Activated effector memory CD4-positive, alpha-beta T cell treated with anti-CD3 and anti-CD28 coated beads, Interleukin-2, amount 50 U/mL, for 16 hours (primary cell): ENCODE results near the gene MYBPHL.
"Not testable (repeated sequence)": the region's sequence is repeated elsewhere in the genome, so short reads cannot be mapped to it uniquely, and the experiment has no call there.

Experiments used
- DNase-seq: peaks from one replicate; pipeline ENCODE4 v3.0.0-alpha.2; 2020

Gene MYBPHL

DNA sequence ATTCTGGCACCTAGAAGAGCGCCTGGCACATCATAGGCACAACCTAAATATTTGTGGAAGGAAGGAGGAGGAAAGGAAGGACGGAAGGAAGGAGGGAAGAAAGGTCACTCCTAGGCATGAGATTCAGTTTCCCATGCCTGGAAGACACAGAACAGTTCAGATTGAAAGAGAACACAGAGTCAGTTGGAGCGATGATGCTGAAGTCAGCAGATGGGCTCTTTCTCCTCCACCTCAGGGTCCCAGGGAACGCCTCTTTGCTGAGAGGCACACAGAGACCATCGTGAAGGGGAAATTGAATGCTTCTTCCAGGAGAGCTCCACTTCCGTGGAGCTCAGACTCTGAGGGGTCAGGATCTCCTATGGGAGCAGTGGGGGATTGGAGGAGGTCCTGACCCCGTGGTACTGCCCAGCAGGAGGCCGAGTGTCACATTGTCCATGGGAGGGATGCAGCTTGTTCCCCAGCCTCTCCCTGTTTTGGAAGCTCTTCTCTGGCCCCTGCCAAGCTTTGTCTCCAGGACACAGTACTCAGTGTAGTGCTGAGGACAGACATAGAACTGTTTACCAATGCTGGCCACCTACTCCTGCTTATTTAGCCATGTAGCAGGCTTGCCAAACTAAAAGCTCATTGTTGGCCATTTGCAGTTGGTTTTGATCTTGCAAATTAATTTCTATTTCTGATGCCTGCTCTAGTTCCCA lies 2.4 kb downstream of the MYBPHL start:
- DNase-seq, result no peak

DNA sequence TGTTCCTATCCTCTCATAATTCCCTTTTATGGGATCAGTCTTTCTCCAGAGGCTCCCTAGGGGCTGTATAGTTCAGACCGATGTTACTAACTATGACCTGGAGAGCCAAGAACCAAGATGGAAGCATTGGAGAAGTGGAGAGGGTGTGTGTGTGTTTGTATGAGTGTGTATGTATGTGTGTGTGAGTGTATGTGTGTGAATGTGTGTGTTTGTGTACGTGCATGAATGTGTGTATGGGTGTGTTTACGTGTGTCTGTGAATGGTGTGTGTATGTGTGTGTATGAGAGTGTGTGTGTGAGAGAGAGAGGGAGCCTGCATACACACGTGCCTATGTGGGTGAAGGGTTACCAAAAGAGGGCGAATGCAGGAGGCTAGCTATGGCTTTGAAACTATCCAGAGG lies 4.9 kb downstream of the MYBPHL start:
- no peak for DNase-seq

DNA sequence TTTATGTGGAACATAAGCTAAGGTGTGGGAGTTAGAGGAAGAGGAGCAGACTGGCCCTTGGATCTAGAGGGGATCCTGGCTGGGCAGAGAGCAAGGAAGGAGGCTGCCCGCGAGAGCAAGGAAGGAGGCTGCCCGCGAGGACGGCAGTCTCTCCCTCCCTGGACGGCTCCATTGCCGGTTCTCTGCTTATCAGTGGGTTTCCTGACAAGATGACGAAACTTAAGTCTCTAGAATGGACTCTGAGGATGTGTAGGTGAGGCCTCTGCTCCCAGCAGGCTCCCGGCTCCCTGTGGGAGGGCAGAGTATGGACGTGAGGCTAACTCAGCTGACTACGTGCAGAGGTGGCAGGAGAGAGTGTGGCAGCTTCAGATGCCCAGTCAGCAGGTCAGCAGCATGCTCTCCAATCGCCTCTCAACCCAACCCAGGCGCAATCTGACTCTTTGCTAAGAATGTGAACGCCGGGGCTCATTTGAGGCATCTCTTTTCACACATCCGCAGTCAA lies 6.1 kb downstream of the MYBPHL start:
- no peak for DNase-seq

DNA sequence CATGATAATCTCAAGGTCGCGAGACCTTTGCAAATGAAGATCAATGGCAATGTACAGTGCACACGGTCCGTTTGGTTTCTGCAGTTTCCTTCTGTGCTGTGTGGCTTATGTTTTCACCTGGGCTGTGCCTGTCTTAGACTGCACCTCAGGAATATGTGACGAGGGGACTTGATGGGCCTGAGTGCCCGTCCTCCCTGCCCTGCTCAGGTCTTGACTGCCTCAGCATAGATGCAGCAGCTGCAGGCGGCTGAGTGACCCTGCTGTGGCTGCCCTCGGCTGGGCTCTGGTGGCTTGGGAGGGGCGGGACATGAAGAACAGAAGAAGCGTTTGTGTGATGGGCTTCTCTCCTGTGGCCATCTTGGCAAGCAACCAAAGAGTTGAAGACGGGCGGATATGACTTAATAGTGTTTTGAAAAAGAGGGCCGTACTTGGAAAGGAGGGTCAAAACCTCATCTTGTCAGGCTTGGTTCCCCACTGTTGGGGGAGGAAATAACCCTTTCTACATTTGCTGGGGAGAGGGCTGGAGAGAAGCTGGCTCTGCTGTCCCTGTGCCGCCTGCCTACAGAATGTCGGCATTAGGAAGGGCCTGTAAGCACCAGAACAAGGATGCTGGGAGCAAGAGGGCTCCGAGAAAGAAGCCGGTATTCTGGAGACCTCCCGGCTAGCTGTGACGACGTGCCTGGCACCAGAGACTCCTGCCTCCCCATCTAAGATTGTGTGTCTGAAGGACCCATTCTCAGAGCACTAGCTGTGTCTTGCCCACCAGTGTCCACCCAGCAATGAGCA lies 7.1 kb downstream of the MYBPHL start:
- DNase-seq, result no peak

DNA sequence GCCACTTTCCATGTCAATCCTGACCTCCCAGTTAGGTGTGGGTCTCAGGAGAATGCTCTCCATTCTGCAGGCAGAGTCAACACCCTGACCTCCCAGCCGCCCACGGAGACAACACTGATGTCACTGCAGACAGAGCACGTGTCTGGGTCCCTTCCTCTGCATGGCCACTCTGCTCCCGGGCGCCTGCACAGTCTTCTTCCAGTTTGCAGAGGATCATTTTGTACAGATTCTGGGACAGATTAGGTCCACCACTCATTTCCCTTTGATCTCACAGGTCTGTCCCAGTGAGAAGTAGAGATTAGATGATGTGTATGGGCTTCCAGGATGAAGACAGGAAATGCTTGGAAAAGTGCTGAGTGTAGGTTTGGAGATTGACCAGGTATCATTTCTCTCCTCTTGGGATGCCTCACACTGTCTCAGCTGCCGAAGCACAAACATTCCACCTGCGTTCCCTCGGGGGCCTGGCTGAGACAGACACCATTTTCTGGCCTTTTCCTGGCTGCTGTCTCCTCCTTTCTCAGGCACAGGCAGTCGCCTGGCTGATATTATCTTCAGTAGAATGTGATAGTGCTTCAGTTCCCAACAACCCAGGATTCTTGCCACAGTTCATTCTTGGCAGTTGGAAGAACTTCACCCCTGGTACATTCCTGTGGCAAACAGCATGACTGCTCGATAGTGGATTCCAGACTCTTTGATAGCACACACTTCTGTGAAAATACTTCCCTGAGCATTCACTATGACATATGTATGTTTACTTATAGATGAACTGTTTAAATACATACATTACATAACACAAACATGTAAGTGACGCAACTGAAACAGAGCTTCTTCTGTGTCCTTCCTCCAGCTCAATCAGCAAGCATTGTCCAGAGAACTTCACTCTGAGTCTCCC lies 7.9 kb downstream of the MYBPHL start:
- DNase-seq, result no peak

DNA sequence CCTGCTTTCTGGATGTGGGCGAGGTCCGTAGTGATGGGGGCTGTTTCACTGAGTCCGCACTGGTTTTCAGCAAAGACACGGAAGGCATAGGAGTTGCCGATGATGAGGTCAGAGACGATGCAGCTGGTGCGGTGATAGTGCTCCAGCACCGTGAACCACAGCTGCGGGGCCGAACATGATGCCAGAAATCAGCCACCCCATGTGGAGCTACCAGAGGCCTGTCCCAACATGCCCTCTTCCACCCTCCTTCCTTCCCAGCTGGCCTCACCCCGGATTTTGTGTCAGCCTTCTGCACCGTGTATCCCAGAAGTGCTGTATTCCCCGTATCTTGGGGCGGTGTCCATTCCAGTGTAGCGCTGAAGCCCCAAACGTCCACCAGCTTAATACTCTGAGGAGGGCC lies 10.0 kb downstream of the MYBPHL start:
- DNase-seq, result no peak

DNA sequence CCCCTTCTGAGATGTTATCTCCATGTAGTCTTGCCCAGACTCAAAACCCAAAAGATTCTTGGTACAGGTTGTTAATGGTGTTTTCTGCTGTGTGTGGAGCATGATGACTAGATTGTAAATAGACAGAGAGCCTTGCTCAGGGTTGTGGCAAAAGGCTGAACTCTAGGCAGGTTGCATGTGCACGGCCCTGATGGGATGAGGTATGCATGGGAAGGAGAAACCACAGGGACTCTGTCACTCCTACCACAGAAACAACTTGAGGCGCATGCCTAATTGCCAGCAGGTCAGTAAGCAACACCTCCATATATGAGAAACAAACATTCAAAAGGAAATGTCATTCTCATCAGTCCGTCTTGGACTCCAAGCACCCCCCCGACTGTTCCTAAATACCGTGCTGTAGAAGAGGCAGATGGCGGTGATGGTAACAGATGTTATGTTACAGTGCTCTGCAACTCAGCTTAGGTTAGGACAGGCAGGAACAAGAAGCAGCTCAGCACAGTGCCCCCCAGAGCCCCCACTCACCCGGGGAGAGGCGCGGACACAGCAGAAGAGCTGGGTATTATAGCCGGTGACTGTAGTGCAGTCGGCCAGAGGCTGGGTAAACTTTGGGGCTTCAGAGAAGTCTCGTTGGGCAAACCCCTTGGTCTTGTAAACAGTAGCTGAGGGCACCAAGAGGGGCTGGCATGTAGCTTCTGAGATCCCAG lies 10.9 kb downstream of the MYBPHL start:
- DNase-seq, result no peak

DNA sequence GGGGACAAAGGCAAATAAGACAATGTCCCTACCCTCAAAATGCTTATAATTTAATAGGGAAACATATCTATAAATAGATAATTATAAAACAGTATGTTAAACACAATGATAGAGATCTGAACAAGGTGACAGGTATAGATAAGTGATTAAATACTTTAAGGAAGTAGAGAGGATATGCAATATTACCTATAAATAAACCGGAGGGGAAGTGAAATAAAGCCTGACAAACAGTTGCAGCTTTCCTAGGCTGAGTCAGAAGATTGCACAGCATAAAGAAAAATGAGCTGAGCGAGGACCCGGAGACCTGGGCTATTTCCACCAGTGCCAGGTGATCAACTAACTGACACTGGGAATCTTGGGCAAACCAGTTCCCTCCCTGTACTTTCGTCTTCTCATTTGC lies 12.3 kb downstream of the MYBPHL start:
- no peak for DNase-seq

DNA sequence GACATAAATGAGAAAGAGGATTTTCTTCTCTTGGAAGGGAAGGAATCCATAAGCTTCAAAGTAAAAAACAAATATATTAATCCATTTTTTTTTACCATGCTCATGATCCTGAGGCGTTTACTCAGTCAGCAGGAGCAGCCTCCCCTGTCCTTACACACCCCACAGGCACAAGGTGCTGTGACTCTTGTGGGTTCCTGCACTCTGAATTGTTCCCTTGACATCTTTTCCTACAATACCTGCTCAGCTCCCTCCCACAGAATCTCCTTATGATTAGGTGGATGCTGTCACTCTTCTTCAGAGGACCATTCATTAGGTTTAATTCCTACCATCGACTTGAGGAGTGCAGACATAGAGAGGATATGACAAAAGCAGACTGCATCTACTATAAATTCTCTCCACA lies 13.8 kb downstream of the MYBPHL start:
- no peak for DNase-seq

DNA sequence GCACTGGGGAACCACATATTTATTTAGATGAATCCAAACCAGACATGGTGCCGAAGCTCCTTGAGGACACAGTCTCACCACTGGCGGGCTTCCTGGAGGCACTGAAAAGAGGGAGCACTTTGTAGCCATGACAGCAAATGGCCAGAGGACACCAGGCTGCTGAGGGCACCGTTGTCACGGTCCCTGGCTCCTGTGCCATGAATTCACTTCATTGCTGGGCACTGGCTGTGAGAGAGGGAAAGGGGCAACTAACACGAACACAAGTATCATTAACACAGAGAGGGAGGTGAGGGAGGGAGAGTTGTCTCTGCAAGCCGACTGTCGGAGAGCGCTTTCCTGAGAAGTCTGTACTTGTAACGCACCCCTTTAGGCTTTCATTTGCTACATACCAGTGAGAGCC lies 14.4 kb downstream of the MYBPHL start:
- DNase-seq, result no peak

DNA sequence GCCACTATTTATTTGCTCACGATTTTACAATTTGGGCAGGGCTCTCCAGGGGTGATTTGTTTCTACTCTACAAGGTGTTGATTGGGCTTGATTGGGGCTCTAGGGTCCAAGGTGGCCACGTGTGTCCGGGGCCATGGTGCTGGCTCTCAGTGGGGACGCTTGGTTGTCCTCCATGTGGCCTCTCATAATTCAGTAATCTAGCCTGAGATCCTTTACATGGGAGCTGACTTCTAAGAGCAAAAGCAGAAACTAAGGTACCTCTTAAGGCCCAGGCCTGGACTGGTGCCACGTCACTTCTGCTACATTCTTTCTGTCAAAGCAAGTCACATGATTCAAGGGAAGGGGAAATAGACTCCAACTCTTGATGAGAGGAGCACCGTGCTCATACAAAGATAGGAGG lies 15.8 kb downstream of the MYBPHL start:
- no peak for DNase-seq

DNA sequence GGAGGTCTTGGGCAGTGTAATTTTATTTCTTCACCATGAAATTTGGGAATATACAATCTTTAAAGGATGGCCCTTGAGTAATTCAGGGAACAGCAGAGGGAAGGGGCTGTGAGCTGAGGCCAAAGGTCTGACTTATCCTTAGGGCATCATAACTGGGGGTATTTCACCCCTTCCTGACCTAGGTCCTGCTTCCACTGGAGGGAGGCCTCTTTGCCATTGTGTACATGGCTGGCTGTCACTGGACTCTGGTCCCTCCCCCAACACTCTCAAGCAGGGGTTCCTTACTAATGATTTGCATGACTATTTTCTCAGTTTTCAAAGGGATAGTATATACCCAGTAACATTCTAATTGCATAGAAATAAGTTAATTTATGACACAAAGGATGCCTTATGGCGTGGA lies 16.7 kb downstream of the MYBPHL start:
- no peak for DNase-seq

DNA sequence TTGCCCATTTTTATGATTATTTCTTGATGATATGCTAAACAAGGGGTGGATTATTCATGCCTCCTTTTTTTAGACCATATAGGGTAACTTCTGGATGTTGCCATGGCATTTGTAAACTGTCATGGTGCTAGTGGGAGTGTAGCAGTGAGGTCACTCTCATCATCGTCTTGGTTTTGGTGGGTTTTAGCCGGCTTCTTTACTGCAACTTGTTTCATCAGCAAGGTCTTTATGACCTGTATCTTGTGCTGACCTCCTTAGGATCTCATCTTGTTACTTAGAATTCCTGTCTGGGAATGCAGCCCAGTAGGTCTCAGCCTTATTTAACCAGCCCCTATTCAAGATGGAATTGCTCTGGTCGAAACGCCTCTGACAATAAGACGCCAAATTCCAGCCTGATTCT lies 20.0 kb downstream of the MYBPHL start:
- DNase-seq, result not testable (repeated sequence)

DNA sequence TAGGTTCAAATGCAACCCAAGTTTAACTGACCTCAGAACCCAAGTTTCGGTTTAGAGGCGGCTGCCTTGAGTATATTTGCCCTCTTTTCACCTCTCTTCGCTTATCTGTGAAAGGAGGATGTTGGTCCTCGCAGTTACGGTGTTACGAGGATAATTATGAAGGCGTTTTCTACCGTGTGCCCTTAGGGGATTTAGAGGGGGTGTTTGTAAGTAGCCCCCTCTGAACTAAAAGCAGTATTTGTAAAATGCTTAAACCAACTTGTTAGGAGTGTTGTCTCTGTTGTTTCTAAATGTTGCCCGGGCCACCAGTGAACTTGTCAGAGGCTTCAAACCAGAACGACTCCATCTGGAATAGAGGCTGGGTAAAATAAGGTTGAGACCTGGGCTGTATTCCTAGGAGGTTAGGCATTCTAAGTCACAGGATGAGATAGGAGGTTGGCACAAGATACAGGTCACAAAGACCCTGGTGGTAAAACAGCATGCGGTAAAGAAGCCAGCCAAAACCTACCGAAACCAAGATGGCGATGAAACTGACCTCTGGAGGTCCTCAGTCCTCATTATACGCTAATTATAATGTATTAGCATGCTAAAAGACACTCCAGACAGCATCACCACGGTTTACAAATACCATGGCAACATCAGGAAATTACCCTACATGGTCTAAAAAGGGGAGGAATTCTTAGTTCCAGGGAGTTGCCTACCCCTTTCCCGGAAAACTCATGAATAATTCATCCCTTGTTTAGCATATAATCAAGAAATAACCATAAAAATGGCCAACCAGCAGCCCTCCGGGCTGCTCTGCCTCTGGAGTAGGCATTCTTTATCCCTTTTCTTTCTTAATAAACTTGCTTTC lies 22.8 kb downstream of the MYBPHL start:
- DNase-seq, result no peak

DNA sequence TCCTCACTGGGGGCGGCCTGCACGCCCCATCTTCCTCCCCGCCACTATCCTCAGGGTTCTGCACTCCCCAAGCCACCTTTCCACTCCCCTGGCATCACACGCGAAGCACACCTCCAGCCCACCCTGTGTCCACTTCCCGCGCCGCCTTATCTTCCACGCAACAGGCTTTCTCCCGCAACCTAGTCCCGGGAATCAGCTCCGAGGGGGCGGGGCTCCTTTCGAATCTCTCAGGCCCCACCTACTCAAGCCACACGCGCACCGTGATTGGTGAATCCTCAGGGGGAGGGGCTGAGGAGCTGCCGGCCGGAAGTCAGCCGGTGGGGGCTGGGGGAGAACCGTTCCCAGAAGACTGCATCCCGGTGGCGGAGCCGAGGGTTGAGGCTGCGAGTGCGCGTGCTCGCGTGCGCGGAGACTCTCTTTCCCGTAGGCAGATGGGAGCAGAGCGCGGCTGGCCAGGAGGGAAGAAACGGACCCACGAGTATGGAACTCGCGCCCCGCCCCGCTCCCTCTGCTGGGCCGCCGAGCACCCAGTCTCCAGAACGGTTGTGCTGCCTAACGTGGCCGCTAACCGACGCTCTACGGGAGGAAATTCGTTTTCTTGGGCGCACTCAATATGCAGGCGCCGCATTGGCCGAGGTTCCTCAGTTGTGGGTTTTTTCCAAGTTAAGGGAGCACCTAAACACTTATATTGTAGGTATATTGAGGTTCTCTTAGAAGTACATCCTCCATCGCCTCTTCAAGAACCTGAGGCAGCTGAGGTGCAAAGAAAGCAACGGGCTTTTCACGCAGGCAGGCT lies 23.7 kb downstream of the MYBPHL start, which contains the start of gene PSRC1:
TSS of gene PSRC1 (minus strand) at position 194 of the 796 bp plus-strand sequence.
- DNase-seq, result peak; percentile 97

DNA sequence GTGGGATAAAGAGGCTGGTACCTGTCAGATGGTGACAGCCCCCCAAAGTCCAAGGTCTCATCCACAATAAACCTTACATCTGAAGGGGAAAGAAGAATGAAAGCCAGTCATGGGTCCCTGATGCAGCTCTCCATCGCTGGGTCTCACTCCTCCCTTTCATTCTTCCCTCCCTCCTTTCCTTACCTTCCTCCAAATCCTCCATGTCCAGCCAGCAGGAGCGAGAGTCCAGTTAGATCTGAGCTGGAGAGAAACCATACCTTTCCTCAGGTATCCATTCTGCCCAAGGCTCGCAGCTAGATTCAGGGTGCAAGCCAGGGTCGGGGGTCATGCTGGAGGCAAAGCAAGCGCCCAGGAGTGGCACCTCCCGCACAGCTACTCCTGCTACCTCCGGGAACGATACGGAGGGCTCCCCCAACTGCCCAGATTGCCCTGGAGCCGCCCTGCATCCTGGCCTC lies 24.3 kb downstream of the MYBPHL start:
- DNase-seq, result no peak

DNA sequence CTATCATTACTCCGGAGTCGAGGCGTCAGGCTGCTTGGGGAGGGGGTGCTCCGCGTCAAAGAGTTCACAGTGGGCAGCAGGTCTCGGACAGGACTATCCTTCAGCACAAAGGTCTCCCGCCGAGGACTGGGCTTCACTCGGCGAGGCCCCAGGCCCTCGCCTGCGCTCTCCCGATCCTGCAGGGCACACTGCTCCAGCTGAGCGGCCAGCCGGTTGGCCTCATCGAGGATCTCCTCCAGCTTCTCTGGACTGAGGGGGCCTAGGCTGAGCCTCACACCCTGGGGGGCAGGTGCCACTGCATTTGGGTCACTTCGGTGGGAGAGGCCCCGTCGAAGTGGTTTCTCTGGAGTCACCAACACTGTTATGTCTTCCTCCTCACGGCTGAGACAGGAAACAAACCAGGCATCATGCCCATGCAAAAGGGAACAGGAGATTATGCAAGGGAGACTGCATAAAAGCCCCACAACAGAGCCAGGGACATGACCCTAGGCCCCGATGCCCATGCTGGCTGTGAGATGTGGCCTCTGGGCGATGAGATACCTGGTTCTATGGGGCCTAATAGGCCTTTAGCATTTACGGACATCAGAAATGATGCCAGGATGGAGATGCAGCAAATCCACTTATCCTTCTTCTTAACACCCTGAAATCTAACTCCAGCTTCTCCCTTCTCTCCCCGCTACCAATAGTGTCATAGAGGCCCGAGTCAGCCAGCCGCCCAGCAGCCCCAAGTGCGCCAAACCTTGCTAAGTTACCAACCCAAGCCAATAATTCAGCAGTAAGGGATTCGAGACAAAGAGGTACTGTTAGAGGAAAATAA lies 24.9 kb downstream of the MYBPHL start:
- DNase-seq, result no peak

DNA sequence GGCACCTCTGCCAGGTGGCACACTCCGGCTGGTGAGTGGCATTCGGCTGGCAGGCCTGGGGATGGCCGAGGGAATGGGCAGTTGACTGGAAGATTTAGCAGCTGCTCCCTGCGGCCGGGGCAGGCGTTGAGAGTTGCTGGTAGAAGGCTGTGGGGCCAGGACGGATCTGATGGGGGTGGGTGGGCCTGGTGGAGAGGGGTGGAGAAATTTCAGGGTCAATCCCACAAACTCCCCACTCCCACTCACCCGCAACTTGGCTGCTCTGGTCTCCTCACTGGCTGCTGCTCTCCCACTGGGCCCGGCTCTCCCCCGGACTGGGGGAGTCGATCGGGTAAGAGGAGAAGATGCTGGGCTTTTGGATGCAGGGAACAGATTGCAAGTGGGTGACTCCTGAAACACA lies 25.9 kb downstream of the MYBPHL start:
- DNase-seq, result no peak

DNA sequence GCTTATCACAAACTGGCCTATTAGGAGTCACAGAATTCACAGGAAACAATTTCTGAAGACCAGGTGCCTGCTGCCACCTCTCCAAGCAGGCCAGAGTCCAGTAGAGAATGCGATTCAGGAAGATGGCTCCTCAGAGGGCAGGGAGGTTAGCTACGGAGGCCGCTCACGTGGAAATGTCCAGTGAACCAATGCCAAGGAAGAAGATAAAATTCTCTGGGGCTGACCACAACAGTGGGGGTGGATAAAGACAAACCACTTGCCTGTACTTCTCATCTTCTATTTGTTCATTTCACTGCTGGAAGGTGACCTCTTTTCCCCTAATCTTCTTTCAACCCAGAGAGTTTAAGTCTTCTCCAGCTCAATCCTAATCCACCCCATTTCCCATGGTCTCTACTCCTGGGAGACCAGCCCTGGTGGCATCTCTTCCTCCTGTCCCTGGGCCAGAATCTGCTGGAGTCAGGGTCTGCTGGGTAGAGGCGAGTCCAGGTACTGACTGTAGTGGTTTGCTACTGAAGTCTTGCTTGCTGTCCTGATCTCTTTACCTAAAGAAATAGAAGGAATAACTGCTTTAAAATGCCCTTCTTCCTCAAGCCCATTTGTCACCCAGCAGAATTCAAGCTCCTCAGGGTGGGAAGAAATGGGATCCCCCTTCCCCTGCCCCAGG lies 27.1 kb downstream of the MYBPHL start:
- DNase-seq, result no peak
